Measurements from ENCODE around the gene FAT1.

DNA sequence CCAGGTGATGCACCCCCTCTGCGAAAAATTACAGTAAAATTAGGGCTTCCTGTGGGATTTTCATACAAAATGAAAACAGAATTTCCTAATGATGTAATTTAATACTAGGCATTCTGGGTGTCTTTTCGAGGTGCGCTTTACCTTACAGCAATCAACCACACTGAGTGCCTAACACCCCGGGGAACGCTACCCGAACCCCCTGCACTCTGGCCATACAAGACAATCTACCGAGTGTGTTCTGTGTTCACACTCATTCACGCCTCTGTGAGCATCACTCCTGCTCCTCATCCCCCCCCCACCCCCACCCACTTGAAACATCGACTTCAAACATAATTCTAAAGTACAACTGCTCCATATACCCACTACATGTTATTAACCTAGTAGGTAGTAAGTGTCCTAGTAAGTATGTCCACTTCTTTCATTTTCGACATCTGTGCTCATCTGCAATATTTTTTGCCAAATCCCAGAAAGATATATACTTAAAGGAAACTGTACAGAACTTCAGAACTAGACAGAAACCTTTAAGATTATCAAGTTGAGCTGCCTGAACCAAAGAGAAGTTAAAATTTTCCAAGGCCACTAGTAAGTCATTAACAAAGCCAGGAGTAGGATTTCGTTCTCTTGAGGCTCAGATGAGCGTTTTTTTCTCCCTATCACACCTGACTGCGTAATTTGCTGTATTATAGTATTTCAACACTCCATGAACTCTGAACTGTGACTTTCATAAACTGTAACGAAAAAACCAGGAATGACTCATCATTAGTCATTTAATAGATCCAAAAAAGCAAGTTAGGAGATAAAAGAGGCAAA lies 80.0 kb downstream of the FAT1 start:
- TF ChIP-seq, protein P1, sequence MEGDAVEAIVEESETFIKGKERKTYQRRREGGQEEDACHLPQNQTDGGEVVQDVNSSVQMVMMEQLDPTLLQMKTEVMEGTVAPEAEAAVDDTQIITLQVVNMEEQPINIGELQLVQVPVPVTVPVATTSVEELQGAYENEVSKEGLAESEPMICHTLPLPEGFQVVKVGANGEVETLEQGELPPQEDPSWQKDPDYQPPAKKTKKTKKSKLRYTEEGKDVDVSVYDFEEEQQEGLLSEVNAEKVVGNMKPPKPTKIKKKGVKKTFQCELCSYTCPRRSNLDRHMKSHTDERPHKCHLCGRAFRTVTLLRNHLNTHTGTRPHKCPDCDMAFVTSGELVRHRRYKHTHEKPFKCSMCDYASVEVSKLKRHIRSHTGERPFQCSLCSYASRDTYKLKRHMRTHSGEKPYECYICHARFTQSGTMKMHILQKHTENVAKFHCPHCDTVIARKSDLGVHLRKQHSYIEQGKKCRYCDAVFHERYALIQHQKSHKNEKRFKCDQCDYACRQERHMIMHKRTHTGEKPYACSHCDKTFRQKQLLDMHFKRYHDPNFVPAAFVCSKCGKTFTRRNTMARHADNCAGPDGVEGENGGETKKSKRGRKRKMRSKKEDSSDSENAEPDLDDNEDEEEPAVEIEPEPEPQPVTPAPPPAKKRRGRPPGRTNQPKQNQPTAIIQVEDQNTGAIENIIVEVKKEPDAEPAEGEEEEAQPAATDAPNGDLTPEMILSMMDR (IDR thresholded peaks at IDR 0.05; ENCODE audit: low read depth, low read length), result no peak
- TF ChIP-seq POLR2A (IDR thresholded peaks at IDR 0.05; ENCODE audit: extremely low read depth, insufficient read length), result no peak

Measured in NB4 (cell line).